ENCODE data around the gene LCN6. TPM values are rescaled to one million over a fixed set of nuclear protein-coding genes. Genes with fewer than 3 reads are reported as not detected.

Gene LCN6
- polyA plus RNA-seq, 1 donor from 2014 or later = not detected

GRCh38 chr9:136720251-136720897 is 28.0 kb downstream of the LCN6 start:
- Histone ChIP-seq H3K4me3 (ENCODE audit: low read length) (peak overlapping the region; percentile 41), H3K36me3 (ENCODE audit: insufficient read depth, low read length) (no peaks in the 10 kb centered on the region), H3K27ac (ENCODE audit: low read length) (peak overlapping the region; percentile 31)

DNA sequence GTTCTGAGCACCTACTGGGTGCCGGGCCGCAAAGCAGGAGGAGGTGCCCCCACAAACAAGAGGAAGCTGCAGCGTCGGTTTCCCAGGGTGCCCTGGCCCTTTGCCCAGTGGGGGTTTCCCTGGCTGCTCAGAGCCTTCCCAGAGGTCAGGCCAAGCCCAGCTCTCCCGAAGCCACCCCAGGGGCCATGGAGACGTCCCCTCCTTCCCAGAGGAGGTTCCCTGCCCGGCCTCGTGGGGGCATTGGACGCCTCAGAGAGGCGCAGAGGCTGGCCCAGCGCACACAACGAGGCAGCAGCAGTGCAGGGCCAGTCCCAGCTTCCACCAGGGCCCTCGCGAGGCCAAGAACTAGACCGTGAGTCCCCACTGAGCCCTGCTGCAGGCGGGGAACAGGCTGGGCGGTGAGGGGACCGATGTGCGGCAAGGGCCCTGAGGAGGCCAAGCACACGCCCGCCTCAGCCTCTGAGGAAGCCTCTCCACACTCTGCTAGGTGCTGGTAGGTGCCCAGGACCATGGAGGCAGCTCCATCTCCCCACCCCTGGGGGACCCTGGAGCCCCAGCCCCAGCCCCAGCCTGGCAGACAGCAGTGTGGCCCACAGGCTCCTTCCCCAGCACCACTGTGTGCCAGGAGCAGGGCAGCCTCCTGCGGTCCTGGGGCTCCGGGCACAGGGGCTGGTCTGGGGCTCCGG is 29.0 kb downstream of the LCN6 start:
- Histone ChIP-seq H3F3A (ENCODE audit: insufficient read depth, low read length, poor library complexity, severe bottlenecking) (no peaks in the 10 kb centered on the region), H3K36me3 (ENCODE audit: insufficient read depth, low read length) (no peaks in the 10 kb centered on the region), H3K9me2 (ENCODE audit: insufficient read depth, low read length) (no peaks in the 10 kb centered on the region), H3K4me3 (ENCODE audit: low read length) (no peak overlapping the region), H3K79me2 (replicated peaks; ENCODE audit: insufficient read depth, low read length) (peaks cover 15% of the 10 kb centered on the region), H2AFZ (ENCODE audit: low read depth, low read length) (no peak overlapping the region), H3K27me3 (ENCODE audit: insufficient read depth, low read depth, low read length) (no peaks in the 10 kb centered on the region), H3K9me3 (ENCODE audit: low read length) (no peaks in the 10 kb centered on the region), H3K4me2 (ENCODE audit: low read length) (no peak overlapping the region), H3K9ac (ENCODE audit: low read length) (peak overlapping the region; percentile 16), H4K20me1 (ENCODE audit: insufficient read depth) (no peaks in the 10 kb centered on the region), H3K27ac (ENCODE audit: low read length) (no peak overlapping the region)
- TF ChIP-seq POLR2AphosphoS5 (IDR thresholded peaks at IDR 0.05) (no peak), RAD21 (conservative IDR thresholded peaks at IDR 0.05) (no peak), MXI1 (conservative IDR thresholded peaks at IDR 0.05; ENCODE audit: poor library complexity, severe bottlenecking) (no peak), CTCF (IDR thresholded peaks at IDR 0.05; ENCODE audit: poor library complexity, severe bottlenecking) (no peak), REST (IDR thresholded peaks at IDR 0.05; ENCODE audit: borderline replicate concordance) (no peak)

More at GRCh38 chr9:136720251-136720897, 28.0 kb downstream of the LCN6 start:
- Histone ChIP-seq H3K9me3 (ENCODE audit: low read length) (no peaks in the 10 kb centered on the region), H3F3A (ENCODE audit: insufficient read depth, low read length, poor library complexity, severe bottlenecking) (no peaks in the 10 kb centered on the region), H3K4me2 (ENCODE audit: low read length) (no peak overlapping the region), H2AFZ (ENCODE audit: low read depth, low read length) (no peak overlapping the region), H3K9me2 (ENCODE audit: insufficient read depth, low read length) (no peaks in the 10 kb centered on the region), H3K27me3 (ENCODE audit: insufficient read depth, low read depth, low read length) (no peaks in the 10 kb centered on the region), H3K79me2 (replicated peaks; ENCODE audit: insufficient read depth, low read length) (peaks cover 11% of the 10 kb centered on the region), H3K9ac (ENCODE audit: low read length) (peak overlapping the region; percentile 44), H4K20me1 (ENCODE audit: insufficient read depth) (no peaks in the 10 kb centered on the region)
- TF ChIP-seq CTCF (IDR thresholded peaks at IDR 0.05; ENCODE audit: poor library complexity, severe bottlenecking) (no peak), TAF1 (IDR thresholded peaks at IDR 0.05; ENCODE audit: low read depth) (no peak), MXI1 (conservative IDR thresholded peaks at IDR 0.05; ENCODE audit: poor library complexity, severe bottlenecking) (no peak), EP300 (conservative IDR thresholded peaks at IDR 0.05; ENCODE audit: poor library complexity, severe bottlenecking) (no peak), POLR2AphosphoS5 (IDR thresholded peaks at IDR 0.05) (no peak), REST (IDR thresholded peaks at IDR 0.05; ENCODE audit: borderline replicate concordance) (no peak)
